CD8-positive, alpha-beta memory T cell (primary cell): Measurements from ENCODE around the gene EPS8L2. TPM values are rescaled to one million over a fixed set of nuclear protein-coding genes. Genes with fewer than 3 reads are reported as not detected.

Source experiments
- CTCF ChIA-PET: fragments of 350-600 bp; sonication (Branson Sonifier 250); formaldehyde crosslinking; loops from one replicate; lab custom pipeline; 2021; ENCODE audit warnings: antibody characterized with exemption; lab: Charles Lee
- POLR2A ChIA-PET: fragments of 350-600 bp; sonication (Branson Sonifier 250); formaldehyde crosslinking; loops from one replicate; lab custom pipeline; 2021; ENCODE audit warnings: antibody characterized with exemption; lab: Charles Lee
- DNase-seq, 5 donors: peaks; one replicate each; pipeline versions ENCODE4 v3.0.0 to v3.0.0-alpha.2; 2020 to 2022; ENCODE audit warnings: mixed read lengths in 1 of 5
- H3K27ac ChIP-seq: one replicate; pipeline ENCODE4 v1.7.0; 2013; ENCODE audit warnings: low read depth, mild to moderate bottlenecking, low read length, moderate library complexity
- H3K27me3 ChIP-seq: 2 replicates; pipeline ENCODE4 v1.7.0; 2013; ENCODE audit warnings: low read length, mild to moderate bottlenecking; ENCODE audit not compliant: insufficient read depth, poor library complexity, severe bottlenecking
- H3K36me3 ChIP-seq: 2 replicates; pipeline ENCODE4 v1.7.0; 2013; ENCODE audit warnings: mild to moderate bottlenecking, low read length, moderate library complexity; ENCODE audit not compliant: insufficient read depth
- H3K4me1 ChIP-seq: 2 replicates; pipeline ENCODE4 v1.7.0; 2013; ENCODE audit warnings: mild to moderate bottlenecking, low read length, moderate library complexity; ENCODE audit not compliant: insufficient read depth
- H3K4me3 ChIP-seq: 2 replicates; pipeline ENCODE4 v1.7.0; 2013; ENCODE audit warnings: mild to moderate bottlenecking, low read length
- H3K9me3 ChIP-seq: 2 replicates; pipeline ENCODE4 v1.7.0; 2013; ENCODE audit warnings: mild to moderate bottlenecking, low read length
- H3K27ac Mint-ChIP-seq, 8 donors: one replicate each; pipeline ENCODE4 v1.8.0; 2020 to 2021; ENCODE audit warnings: mixed read lengths in 8 of 8, mild to moderate bottlenecking in 6 of 8, inconsistent platforms in 3 of 8, moderate library complexity in 3 of 8
- H3K27me3 Mint-ChIP-seq, 2 donors: one replicate each; pipeline ENCODE4 v1.8.0; 2020 to 2021; ENCODE audit warnings: mixed read lengths in 2 of 2, mild to moderate bottlenecking in 1 of 2, moderate library complexity in 1 of 2
- H3K36me3 Mint-ChIP-seq, 3 donors: one replicate each; pipeline ENCODE4 v1.8.0; 2020 to 2021; ENCODE audit warnings: mixed read lengths in 3 of 3, inconsistent platforms in 1 of 3, mild to moderate bottlenecking in 1 of 3
- H3K4me1 Mint-ChIP-seq, 3 donors: one replicate each; pipeline ENCODE4 v1.8.0; 2020 to 2021; ENCODE audit warnings: mixed read lengths in 3 of 3, inconsistent platforms in 1 of 3, mild to moderate bottlenecking in 1 of 3
- H3K4me3 Mint-ChIP-seq, 7 donors: one replicate each; pipeline ENCODE4 v1.8.0; 2020 to 2021; ENCODE audit warnings: mixed read lengths in 7 of 7, mild to moderate bottlenecking in 6 of 7, moderate library complexity in 4 of 7, inconsistent platforms in 2 of 7
- H3K9me3 Mint-ChIP-seq, 5 donors: one replicate each; pipeline ENCODE4 v1.8.0; 2020 to 2022; ENCODE audit warnings: mixed read lengths in 5 of 5, mild to moderate bottlenecking in 3 of 5, moderate library complexity in 2 of 5, inconsistent platforms in 1 of 5
- polyA plus RNA-seq: library from polyadenylated mRNA; unstranded; fragments of 300-500 nt; fragmentation: Illumina TruSeq; gene quantifications from one replicate; pipeline ENCODE4 v1.2.3, GENCODE V29; 2021
- total RNA-seq, 2 experiments: library from RNA; stranded (reverse); gene quantifications; one replicate each; pipeline ENCODE4 v1.2.3, GENCODE V29; 2021

Gene EPS8L2
- total RNA-seq, result 1 to 10 TPM; 7.0 to 7.8 TPM
- 22.9 TPM for polyA plus RNA-seq

DNA sequence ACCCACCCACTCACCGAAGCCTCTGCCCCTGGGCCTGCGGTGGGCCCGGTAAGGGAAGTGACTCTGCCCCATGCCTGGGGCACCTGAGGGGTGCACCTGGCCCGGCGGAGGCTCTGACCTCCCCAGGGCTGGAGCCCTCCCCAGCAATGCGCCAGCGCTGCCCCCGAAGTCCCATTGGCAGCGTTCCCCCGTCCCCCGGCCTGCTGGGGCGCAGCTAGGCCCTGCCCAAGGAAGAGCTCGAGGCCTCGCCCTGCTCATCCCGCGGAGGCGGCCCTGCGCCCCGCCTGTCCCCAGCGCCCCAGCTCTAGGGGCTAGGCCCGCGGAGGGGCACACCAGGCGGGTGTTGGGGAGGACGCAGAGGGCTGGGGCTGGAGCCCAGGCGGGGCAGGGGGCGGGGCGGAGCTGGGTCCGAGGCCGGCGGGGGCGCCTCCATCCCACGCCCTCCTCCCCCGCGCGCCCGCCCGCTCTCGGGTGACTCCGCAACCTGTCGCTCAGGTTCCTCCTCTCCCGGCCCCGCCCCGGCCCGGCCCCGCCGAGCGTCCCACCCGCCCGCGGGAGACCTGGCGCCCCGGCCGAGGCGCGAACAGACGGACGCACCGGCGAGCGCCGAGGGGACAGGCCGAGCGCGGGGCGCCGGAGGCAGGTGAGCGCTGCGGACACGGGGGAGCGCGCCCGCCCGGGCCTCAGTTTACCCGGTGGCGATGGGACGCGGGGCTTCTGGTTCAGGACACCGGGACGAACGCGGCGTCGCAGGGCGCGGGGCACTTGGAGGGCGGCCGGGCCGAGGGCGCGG is at the start of gene EPS8L2:
TSS of gene EPS8L2 (plus strand) at position 586 of the 793 bp plus-strand sequence. CDS start 3,177 bp downstream, outside the sequence.
- POLR2A ChIA-PET, result interaction anchor here (1.5 to 1.9 kb wide), 2 partner anchors 11 to 20 kb away, joined by 4 to 7 read pairs; partner anchors contain the start of genes DEAF1 and TMEM80
- CTCF ChIA-PET, result interaction anchor here (0.8 kb wide), 1 partner anchor 20 kb away, joined by 3 read pairs; no protein-coding TSS in a partner anchor
- H3K4me3 Mint-ChIP-seq, result peak within 1 kb of the TSS in 3 of 7 donors; percentile 20 to 61 (median 44)
- Histone ChIP-seq H3K9me3 (no peaks in the 10 kb centered on the region), H3K4me1 (no peaks in the 10 kb centered on the region), H3K36me3 (no peaks in the 10 kb centered on the region), H3K4me3 (no peak within 1 kb of the TSS), H3K27ac (no peak within 1 kb of the TSS), H3K27me3 (peaks cover 14% of the 10 kb centered on the region)
- DNase-seq, result no peak
- peaks cover 4 to 21% of the 10 kb centered on the region in 2 donors for H3K27me3 Mint-ChIP-seq
- no peak within 1 kb of the TSS for H3K27ac Mint-ChIP-seq
- no peaks in the 10 kb centered on the region for H3K9me3 Mint-ChIP-seq
- H3K36me3 Mint-ChIP-seq, result peaks cover 0 to 11% (median 0%) of the 10 kb centered on the region in 3 donors
- peaks cover 2 to 10% (median 4%) of the 10 kb centered on the region in 3 donors for H3K4me1 Mint-ChIP-seq

DNA sequence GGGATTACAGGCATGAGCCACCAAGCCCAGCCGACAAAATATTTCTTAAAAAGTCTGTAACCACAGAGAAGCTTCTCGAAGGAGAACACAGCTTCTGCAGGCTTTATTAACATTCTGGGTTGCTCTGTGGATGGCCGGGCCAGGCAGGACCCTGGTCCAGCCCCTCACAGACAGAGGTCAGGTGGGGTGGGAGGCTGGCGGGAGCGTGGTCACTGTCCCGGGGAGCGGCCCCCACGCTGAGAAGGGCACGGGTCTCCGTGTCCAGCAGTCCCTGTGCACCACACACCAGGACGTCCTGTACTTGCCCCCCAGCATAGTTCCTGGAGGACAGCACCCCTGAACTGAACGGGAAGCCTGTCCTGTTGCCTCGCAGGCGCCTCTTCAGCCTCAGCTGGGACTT is 49.6 kb upstream of the EPS8L2 start:
- Histone ChIP-seq H3K9me3 (no peaks in the 10 kb centered on the region), H3K36me3 (peaks cover 4% of the 10 kb centered on the region), H3K27me3 (no peaks in the 10 kb centered on the region), H3K27ac (no peak overlapping the region), H3K4me3 (no peak overlapping the region), H3K4me1 (no peaks in the 10 kb centered on the region)
- H3K36me3 Mint-ChIP-seq, result peaks cover 0 to 51% (median 5%) of the 10 kb centered on the region in 3 donors
- ChIA-PET POLR2A (no interaction called here), CTCF (interaction anchor here (1.6 kb wide), 1 partner anchor 69 kb away, joined by 3 read pairs; no protein-coding TSS in a partner anchor)
- no peaks in the 10 kb centered on the region for H3K4me1 Mint-ChIP-seq
- H3K27ac Mint-ChIP-seq, result no peak overlapping the region
- DNase-seq, result no peak
- no peaks in the 10 kb centered on the region for H3K9me3 Mint-ChIP-seq
- no peak overlapping the region for H3K4me3 Mint-ChIP-seq
- no peaks in the 10 kb centered on the region for H3K27me3 Mint-ChIP-seq

DNA sequence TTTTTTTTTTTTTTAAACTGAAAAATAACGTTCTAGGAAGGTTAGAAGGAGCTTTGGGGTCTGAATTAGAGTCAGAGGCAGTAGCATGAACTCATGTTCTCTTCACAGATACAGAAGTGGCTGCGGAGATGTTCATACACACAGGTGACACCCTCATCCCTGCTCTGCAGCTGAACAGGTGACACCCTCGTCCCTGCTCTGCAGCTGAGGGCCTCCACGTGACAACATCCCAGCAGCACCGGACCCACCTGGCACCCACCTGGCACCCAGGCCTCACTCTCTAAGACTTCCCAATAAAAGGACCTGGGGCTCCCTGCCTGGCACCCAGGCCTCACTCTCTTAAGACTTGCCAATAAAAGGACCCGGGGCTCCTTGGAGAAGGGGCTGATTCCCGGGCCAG is 49.2 kb upstream of the EPS8L2 start:
- H3K4me1 ChIP-seq, result no peaks in the 10 kb centered on the region
- no peaks in the 10 kb centered on the region for H3K27me3 Mint-ChIP-seq
- no peaks in the 10 kb centered on the region for H3K9me3 ChIP-seq
- no peak overlapping the region for H3K4me3 Mint-ChIP-seq
- H3K4me1 Mint-ChIP-seq, result no peaks in the 10 kb centered on the region
- no peak for DNase-seq
- no peaks in the 10 kb centered on the region for H3K27me3 ChIP-seq
- ChIA-PET POLR2A (no interaction called here), CTCF (interaction anchor here (1.6 kb wide), 1 partner anchor 69 kb away, joined by 3 read pairs; no protein-coding TSS in a partner anchor)
- H3K36me3 ChIP-seq, result peaks cover 4% of the 10 kb centered on the region
- H3K27ac ChIP-seq, result no peak overlapping the region
- H3K9me3 Mint-ChIP-seq, result no peaks in the 10 kb centered on the region
- no peak overlapping the region for H3K27ac Mint-ChIP-seq
- peaks cover 0 to 47% (median 5%) of the 10 kb centered on the region in 3 donors for H3K36me3 Mint-ChIP-seq
- H3K4me3 ChIP-seq, result no peak overlapping the region

DNA sequence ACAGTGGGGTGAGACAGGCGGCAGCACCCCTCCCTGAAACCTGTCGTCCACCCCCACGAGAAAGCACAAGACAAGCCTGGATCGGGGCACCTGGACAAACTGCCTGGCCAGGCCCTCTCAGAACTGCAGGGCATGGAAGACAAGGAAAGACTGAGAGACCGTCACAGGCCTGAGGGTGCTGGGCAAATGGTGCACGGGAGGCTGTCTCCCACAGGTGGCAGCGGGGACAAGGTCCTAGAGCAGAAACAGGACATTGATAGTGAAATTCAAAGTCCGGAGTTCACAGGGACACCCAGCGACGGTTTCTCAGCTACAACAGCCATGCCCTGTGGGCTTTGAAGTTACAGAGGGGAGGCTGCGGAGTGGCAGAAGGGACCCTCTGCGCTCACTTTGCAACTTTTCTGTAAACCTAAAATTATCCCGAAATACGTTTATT is 48.3 kb upstream of the EPS8L2 start:
- no peaks in the 10 kb centered on the region for H3K27me3 ChIP-seq
- POLR2A ChIA-PET, result no interaction called here
- Mint-ChIP-seq H3K9me3 (no peaks in the 10 kb centered on the region), H3K27me3 (no peaks in the 10 kb centered on the region), H3K4me1 (no peaks in the 10 kb centered on the region), H3K36me3 (peaks cover 0 to 47% (median 2%) of the 10 kb centered on the region in 3 donors), H3K27ac (no peak overlapping the region), H3K4me3 (no peak overlapping the region)
- H3K27ac ChIP-seq, result no peak overlapping the region
- H3K4me3 ChIP-seq, result no peak overlapping the region
- H3K36me3 ChIP-seq, result peaks cover 4% of the 10 kb centered on the region
- DNase-seq, result no peak
- no peaks in the 10 kb centered on the region for H3K4me1 ChIP-seq
- no peaks in the 10 kb centered on the region for H3K9me3 ChIP-seq
- CTCF ChIA-PET, result interaction anchor here (1.6 kb wide), 1 partner anchor 68 kb away, joined by 3 read pairs; no protein-coding TSS in a partner anchor

DNA sequence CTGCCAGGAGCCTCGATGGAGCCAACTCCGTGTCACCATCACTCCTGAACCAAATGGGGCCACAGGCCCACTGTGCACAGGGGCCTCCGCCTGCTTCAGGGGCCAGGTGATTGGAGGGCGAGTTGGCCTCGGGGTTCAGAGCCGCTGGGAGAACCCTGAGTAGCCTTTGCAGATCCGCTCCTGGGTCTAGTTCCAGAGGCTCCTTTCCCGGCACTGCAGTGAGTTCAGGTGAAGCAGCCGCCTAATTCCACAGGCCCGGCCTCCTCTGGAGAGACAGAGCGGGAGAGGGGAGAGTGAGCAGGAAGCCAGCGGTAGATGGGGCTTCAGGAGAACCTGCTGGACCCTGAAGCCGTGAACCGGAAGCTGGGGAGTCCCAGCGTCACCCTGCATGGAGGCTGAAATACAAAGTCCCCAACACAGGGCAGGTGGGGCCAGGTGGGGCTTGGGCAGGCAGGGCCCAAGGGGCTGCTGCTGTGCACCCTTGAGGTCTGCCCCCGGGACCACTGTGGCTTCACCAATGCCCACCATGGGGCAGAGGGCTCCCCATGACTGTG is 46.4 kb upstream of the EPS8L2 start:
- POLR2A ChIA-PET, result no interaction called here
- no peak overlapping the region for H3K4me3 Mint-ChIP-seq
- Histone ChIP-seq H3K27ac (no peak overlapping the region), H3K4me1 (no peaks in the 10 kb centered on the region), H3K4me3 (no peak overlapping the region), H3K36me3 (peaks cover 9% of the 10 kb centered on the region), H3K27me3 (no peaks in the 10 kb centered on the region), H3K9me3 (no peaks in the 10 kb centered on the region)
- CTCF ChIA-PET, result no interaction called here
- no peaks in the 10 kb centered on the region for H3K27me3 Mint-ChIP-seq
- no peaks in the 10 kb centered on the region for H3K9me3 Mint-ChIP-seq
- peaks cover 0 to 49% (median 2%) of the 10 kb centered on the region in 3 donors for H3K36me3 Mint-ChIP-seq
- H3K27ac Mint-ChIP-seq, result peak overlapping the region in 1 of 8 donors; percentile 43
- peaks cover 0 to 2% (median 0%) of the 10 kb centered on the region in 3 donors for H3K4me1 Mint-ChIP-seq
- no peak for DNase-seq

DNA sequence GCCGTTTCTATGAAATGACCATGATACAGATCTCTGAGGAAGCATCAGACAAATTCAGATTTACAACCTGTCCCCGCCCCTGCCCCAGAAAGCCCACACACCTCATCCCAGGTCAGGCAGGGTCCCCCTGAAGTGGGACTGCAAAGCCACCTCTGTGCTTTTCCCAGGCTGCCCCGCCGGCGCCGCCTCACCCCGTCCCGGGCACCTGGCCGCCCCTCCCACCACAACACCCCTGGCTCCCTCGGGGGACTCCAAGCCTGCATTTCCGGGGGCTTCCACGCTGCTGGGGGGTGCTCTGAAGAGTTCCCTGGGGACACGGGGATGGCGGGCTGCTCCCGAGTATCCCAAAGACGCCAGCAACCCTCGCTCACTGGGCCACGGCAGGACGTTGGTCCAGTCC is 45.8 kb upstream of the EPS8L2 start:
- POLR2A ChIA-PET, result no interaction called here

DNA sequence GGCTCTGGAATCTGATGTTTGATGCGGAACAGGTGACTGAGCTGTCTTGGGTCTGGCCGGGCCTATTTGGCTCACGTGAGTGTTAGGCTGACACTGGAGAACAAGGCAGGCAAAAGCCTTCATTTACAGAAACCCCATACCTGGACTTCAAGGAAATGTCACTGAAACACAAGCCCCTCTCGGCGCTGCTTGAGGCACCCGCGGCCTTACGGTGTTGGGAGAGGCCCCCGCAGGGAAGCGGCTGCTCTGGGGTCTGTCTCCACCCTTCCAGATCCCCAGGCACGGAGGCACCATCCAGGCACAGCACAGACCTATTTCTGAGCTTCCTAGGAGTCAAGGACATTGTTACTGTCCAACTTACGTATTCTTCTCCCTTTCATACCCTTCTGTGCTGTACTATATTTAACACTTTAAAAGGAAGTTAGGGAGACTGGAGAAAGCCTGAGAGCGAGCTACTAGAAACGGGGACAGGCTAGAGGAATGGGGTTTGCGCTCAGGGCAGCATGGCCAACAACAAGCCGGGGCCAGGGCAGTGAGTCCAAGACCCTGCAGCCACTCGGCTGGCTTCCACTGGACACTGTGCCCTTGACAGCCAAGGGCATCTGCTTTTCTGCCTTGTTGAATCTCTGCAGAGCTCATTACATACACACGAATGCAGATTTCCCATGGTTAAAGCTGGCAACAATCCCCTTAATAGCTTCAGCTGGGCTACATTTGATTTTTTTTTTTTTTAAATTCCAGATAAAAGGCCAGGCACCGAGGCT is 45.2 kb upstream of the EPS8L2 start:
- H3K27ac ChIP-seq, result no peak overlapping the region
- no peaks in the 10 kb centered on the region for H3K9me3 Mint-ChIP-seq
- H3K9me3 ChIP-seq, result no peaks in the 10 kb centered on the region
- peaks cover 0 to 2% (median 0%) of the 10 kb centered on the region in 3 donors for H3K4me1 Mint-ChIP-seq
- peaks cover 0 to 50% (median 3%) of the 10 kb centered on the region in 3 donors for H3K36me3 Mint-ChIP-seq
- ChIA-PET POLR2A (no interaction called here), CTCF (no interaction called here)
- no peaks in the 10 kb centered on the region for H3K27me3 Mint-ChIP-seq
- H3K27ac Mint-ChIP-seq, result no peak overlapping the region
- no peak for DNase-seq
- H3K4me1 ChIP-seq, result no peaks in the 10 kb centered on the region
- no peaks in the 10 kb centered on the region for H3K27me3 ChIP-seq
- H3K36me3 ChIP-seq, result peaks cover 9% of the 10 kb centered on the region
- no peak overlapping the region for H3K4me3 ChIP-seq
- H3K4me3 Mint-ChIP-seq, result no peak overlapping the region

More for the DNA sequence above, 45.8 kb upstream of the EPS8L2 start:
- Histone ChIP-seq H3K36me3 (peaks cover 9% of the 10 kb centered on the region), H3K27me3 (no peaks in the 10 kb centered on the region), H3K4me1 (no peaks in the 10 kb centered on the region), H3K9me3 (no peaks in the 10 kb centered on the region), H3K4me3 (no peak overlapping the region), H3K27ac (no peak overlapping the region)
- H3K4me1 Mint-ChIP-seq, result peaks cover 0 to 2% (median 0%) of the 10 kb centered on the region in 3 donors
- no peaks in the 10 kb centered on the region for H3K9me3 Mint-ChIP-seq
- DNase-seq, result no peak
- CTCF ChIA-PET, result no interaction called here
- peaks cover 0 to 47% (median 2%) of the 10 kb centered on the region in 3 donors for H3K36me3 Mint-ChIP-seq
- no peak overlapping the region for H3K4me3 Mint-ChIP-seq
- no peaks in the 10 kb centered on the region for H3K27me3 Mint-ChIP-seq
- H3K27ac Mint-ChIP-seq, result no peak overlapping the region
